IMR-90 (cell line): ENCODE data around the gene CFDP1. TPM values are rescaled to one million over a fixed set of nuclear protein-coding genes. Genes with fewer than 3 reads are reported as not detected.

ENCODE experiments used
- ATAC-seq: fragments of 200-7000 bp; cut with Tn5 transposase; 2 replicates; pipeline ENCODE4 v1.9.1; 2020; ENCODE audit warnings: low read depth, mild to moderate bottlenecking, moderate library complexity
- BruUV-seq: library from RNA; stranded (reverse); fragments of 400-500 nt; replicated peaks from 2 replicates; lab custom pipeline; 2021; lab: Mats Ljungman, UMichigan
- CTCF ChIA-PET: fragments of 300-600 bp; formaldehyde crosslinking; extraction: SDS; loops from one replicate; lab custom pipeline; 2021; ENCODE audit warnings: antibody characterized with exemption; lab: Yijun Ruan, JAX
- POLR2A ChIA-PET: fragments of 300-600 bp; sonication (Branson Sonifier 250); formaldehyde crosslinking; loops from one replicate; lab custom pipeline; 2022; ENCODE audit warnings: antibody characterized with exemption; ENCODE audit not compliant: unreplicated experiment; lab: Charles Lee
- DNase-seq: peaks from one replicate; pipeline ENCODE4 v3.0.0; 2013
- H2AFZ ChIP-seq: replicated peaks from 2 replicates; pipeline ENCODE3; 2013; ENCODE audit warnings: low read length, mild to moderate bottlenecking; ENCODE audit not compliant: poor library complexity
- H2AK5ac ChIP-seq: 2 replicates; pipeline ENCODE4 v1.6.1; 2013; ENCODE audit warnings: low read depth, low read length, inconsistent platforms
- H2AK9ac ChIP-seq: replicated peaks from 2 replicates; pipeline ENCODE3; 2013; ENCODE audit warnings: mild to moderate bottlenecking, low read depth, low read length, moderate library complexity; ENCODE audit not compliant: poor library complexity
- H2BK120ac ChIP-seq: 2 replicates; pipeline ENCODE4 v1.6.1; 2013; ENCODE audit warnings: low read depth, low read length, inconsistent platforms
- H2BK15ac ChIP-seq: 3 replicates; pipeline ENCODE4 v1.6.1; 2013; ENCODE audit warnings: low read depth, low read length, inconsistent platforms
- H2BK20ac ChIP-seq: 2 replicates; pipeline ENCODE4 v1.6.1; 2013; ENCODE audit warnings: low read depth, mild to moderate bottlenecking, inconsistent platforms, low read length, moderate library complexity
- H2BK5ac ChIP-seq: 2 replicates; pipeline ENCODE4 v1.6.1; 2013; ENCODE audit warnings: mild to moderate bottlenecking, low read depth, low read length, inconsistent platforms; ENCODE audit not compliant: poor library complexity, severe bottlenecking
- H3K14ac ChIP-seq: replicated peaks from 2 replicates; pipeline ENCODE4 v1.6.1; 2013; ENCODE audit warnings: low read depth, low read length, inconsistent platforms
- H3K18ac ChIP-seq: 2 replicates; pipeline ENCODE4 v1.6.1; 2013; ENCODE audit warnings: low read depth, low read length, control low read depth
- H3K23ac ChIP-seq: 2 replicates; pipeline ENCODE4 v1.6.1; 2013; ENCODE audit warnings: low read depth, low read length, inconsistent platforms
- H3K27ac ChIP-seq: 2 replicates; pipeline ENCODE4 v1.5.1; 2013; ENCODE audit warnings: mild to moderate bottlenecking, control low read depth, low read length; ENCODE audit not compliant: insufficient read depth
- H3K27me3 ChIP-seq: 2 replicates; pipeline ENCODE4 v1.6.1; 2013; ENCODE audit warnings: low read length; ENCODE audit not compliant: control insufficient read depth, insufficient read depth
- H3K36me3 ChIP-seq: 2 replicates; pipeline ENCODE4 v1.6.1; 2013; ENCODE audit warnings: low read length, mixed read lengths; ENCODE audit not compliant: control insufficient read depth, insufficient read depth
- H3K4ac ChIP-seq: 2 replicates; pipeline ENCODE4 v1.6.1; 2013; ENCODE audit warnings: low read depth, low read length, inconsistent platforms
- H3K4me1 ChIP-seq: 2 replicates; pipeline ENCODE4 v1.6.1; 2013; ENCODE audit warnings: low read length, mixed read lengths; ENCODE audit not compliant: control insufficient read depth, insufficient read depth
- H3K4me2 ChIP-seq: 2 replicates; pipeline ENCODE4 v1.6.1; 2013; ENCODE audit warnings: low read depth, mild to moderate bottlenecking, control low read depth, low read length, moderate library complexity
- H3K4me3 ChIP-seq: 2 replicates; pipeline ENCODE4 v1.5.1; 2013; ENCODE audit warnings: low read depth, mild to moderate bottlenecking, control low read depth, low read length, moderate library complexity; ENCODE audit not compliant: insufficient read depth
- H3K56ac ChIP-seq: 2 replicates; pipeline ENCODE4 v1.6.1; 2013; ENCODE audit warnings: low read length, inconsistent platforms; ENCODE audit not compliant: insufficient read depth; ENCODE audit errors: extremely low read depth
- H3K79me1 ChIP-seq, 2 experiments: 2 replicates each; pipeline ENCODE4 v1.6.1; 2013; ENCODE audit warnings: low read length in 2 of 2, inconsistent platforms in 1 of 2, low read depth in 1 of 2
- H3K9ac ChIP-seq: 2 replicates; pipeline ENCODE4 v1.6.1; 2013; ENCODE audit warnings: low read depth, low read length, control low read depth
- H3K9me1 ChIP-seq: 2 replicates; pipeline ENCODE4 v1.6.1; 2013; ENCODE audit warnings: low read length, inconsistent platforms; ENCODE audit not compliant: insufficient read depth
- H3K9me3 ChIP-seq: 2 replicates; pipeline ENCODE4 v1.6.1; 2013; ENCODE audit warnings: low read length; ENCODE audit not compliant: control insufficient read depth, insufficient read depth
- H4K20me1 ChIP-seq: 2 replicates; pipeline ENCODE4 v1.6.1; 2013; ENCODE audit warnings: low read length, inconsistent platforms; ENCODE audit not compliant: insufficient read depth
- H4K5ac ChIP-seq: 2 replicates; pipeline ENCODE4 v1.6.1; 2013; ENCODE audit warnings: mild to moderate bottlenecking, low read depth, low read length, control low read depth
- H4K8ac ChIP-seq, 2 experiments: 2 replicates each; pipeline ENCODE4 v1.6.1; 2013; ENCODE audit warnings: low read depth in 2 of 2, low read length in 2 of 2, control low read depth in 1 of 2, inconsistent platforms in 1 of 2
- H4K91ac ChIP-seq: 2 replicates; pipeline ENCODE4 v1.6.1; 2013; ENCODE audit warnings: low read depth, low read length, inconsistent platforms; ENCODE audit not compliant: insufficient read depth
- CEBPB ChIP-seq: IDR thresholded peaks from 2 replicates; pipeline ENCODE4 v1.6.1; 2012; ENCODE audit warnings: low read depth, low read length, improper control_type of control experiment
- CTCF ChIP-seq: conservative IDR thresholded peaks from 2 replicates; pipeline ENCODE4 v1.5.1; 2012; ENCODE audit warnings: mild to moderate bottlenecking, low read depth, low read length, improper control_type of control experiment
- FOS ChIP-seq: fragments of 150-350 bp; IDR thresholded peaks from 2 replicates; pipeline ENCODE4 v1.6.1; 2016; ENCODE audit warnings: low read depth, low read length
- MAFK ChIP-seq: IDR thresholded peaks from 2 replicates; pipeline ENCODE4 v1.6.1; 2012; ENCODE audit warnings: low read depth, low read length, improper control_type of control experiment
- MAZ ChIP-seq: IDR thresholded peaks from 2 replicates; pipeline ENCODE4 v1.6.1; 2012; ENCODE audit warnings: low read depth, mild to moderate bottlenecking, low read length, improper control_type of control experiment, moderate library complexity, borderline replicate concordance
- MXI1 ChIP-seq: IDR thresholded peaks from 2 replicates; pipeline ENCODE4 v1.6.1; 2012; ENCODE audit warnings: low read depth, mild to moderate bottlenecking, low read length, moderate library complexity, borderline replicate concordance
- NFE2L2 ChIP-seq: fragments of 150-350 bp; IDR thresholded peaks from 2 replicates; pipeline ENCODE4 v1.6.1; 2016; ENCODE audit warnings: low read depth, mild to moderate bottlenecking, low read length
- RAD21 ChIP-seq: IDR thresholded peaks from 2 replicates; pipeline ENCODE4 v1.6.1; 2012; ENCODE audit warnings: low read length, improper control_type of control experiment
- RCOR1 ChIP-seq: IDR thresholded peaks from 2 replicates; pipeline ENCODE4 v1.6.1; 2012; ENCODE audit warnings: mild to moderate bottlenecking, low read length, improper control_type of control experiment; ENCODE audit not compliant: insufficient replicate concordance
- RFX5 ChIP-seq: IDR thresholded peaks from 2 replicates; pipeline ENCODE4 v1.8.0; 2012; ENCODE audit warnings: low read depth, mild to moderate bottlenecking, low read length, moderate library complexity
- SMC3 ChIP-seq: fragments of 150-350 bp; IDR thresholded peaks from 2 replicates; pipeline ENCODE4 v1.6.1; 2016; ENCODE audit warnings: low read depth, mild to moderate bottlenecking, antibody characterized with exemption, low read length, moderate library complexity
- USF2 ChIP-seq: fragments of 150-350 bp; IDR thresholded peaks from 2 replicates; pipeline ENCODE4 v1.6.1; 2017; ENCODE audit warnings: mild to moderate bottlenecking, antibody characterized with exemption, low read length, low read depth
- WGBS, 2 experiments: methylation state at CpG; one replicate each; pipeline versions ENCODE4 v1.1.5 to v1.1.7; 2013; ENCODE audit warnings: missing lambda C conversion rate in 2 of 2; ENCODE audit not compliant: insufficient read length in 1 of 2; ENCODE audit errors: extremely low coverage in 2 of 2; 5-methylcytosine and 5-hydroxymethylcytosine counted together
- dilution Hi-C: fragments of 300-500 bp; cut with HindIII; formaldehyde crosslinking; loops from one replicate; pipeline ENCODE4 v1.14.3; 2018; ENCODE audit warnings: low sequenced_read_pairs; ENCODE audit not compliant: unreplicated experiment
- in situ Hi-C: fragments of 300-500 bp; cut with MboI; formaldehyde crosslinking; loops from 3 replicates; pipeline ENCODE4 v1.14.3; 2019; ENCODE audit warnings: low sequenced_read_pairs, inconsistent platforms, mixed read lengths
- intact Hi-C: fragments of 100-400 bp; cut with micrococcal nuclease; formaldehyde crosslinking; loops from 2 replicates; pipeline ENCODE4 v1.10.0; 2022
- polyA plus RNA-seq, 3 experiments: library from polyadenylated mRNA; depleted of rRNA; stranded (reverse); fragments of >200 nt; gene quantifications; 2 replicates each; pipeline ENCODE4 v1.2.3, GENCODE V29; 2012; ENCODE audit warnings: low replicate concordance in 1 of 3
- total RNA-seq: library from RNA; depleted of rRNA; stranded (reverse); fragments of >200 nt; gene quantifications from 2 replicates; pipeline ENCODE4 v1.2.3, GENCODE V29; 2012
- TF ChIP-seq, protein P1 (sequence below): fragments of 150-350 bp; IDR thresholded peaks from 2 replicates; pipeline ENCODE4 v1.6.1; 2016; ENCODE audit warnings: low read depth, mild to moderate bottlenecking, low read length, moderate library complexity, borderline replicate concordance

Gene CFDP1
- total and polyA plus RNA-seq, 2 of the 4 experiments (the other 2 are of a cell fraction), result 15.6 to 38.7 TPM

- TF ChIP-seq, protein P1, sequence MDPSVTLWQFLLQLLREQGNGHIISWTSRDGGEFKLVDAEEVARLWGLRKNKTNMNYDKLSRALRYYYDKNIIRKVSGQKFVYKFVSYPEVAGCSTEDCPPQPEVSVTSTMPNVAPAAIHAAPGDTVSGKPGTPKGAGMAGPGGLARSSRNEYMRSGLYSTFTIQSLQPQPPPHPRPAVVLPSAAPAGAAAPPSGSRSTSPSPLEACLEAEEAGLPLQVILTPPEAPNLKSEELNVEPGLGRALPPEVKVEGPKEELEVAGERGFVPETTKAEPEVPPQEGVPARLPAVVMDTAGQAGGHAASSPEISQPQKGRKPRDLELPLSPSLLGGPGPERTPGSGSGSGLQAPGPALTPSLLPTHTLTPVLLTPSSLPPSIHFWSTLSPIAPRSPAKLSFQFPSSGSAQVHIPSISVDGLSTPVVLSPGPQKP, result no peak
- no peak for TF ChIP-seq MXI1
- no peak for TF ChIP-seq RFX5
- TF ChIP-seq MAFK, result no peak
- TF ChIP-seq RCOR1, result no peak
- no peak for TF ChIP-seq MAZ
- TF ChIP-seq USF2, result no peak
- TF ChIP-seq FOS, result no peak
- TF ChIP-seq SMC3, result no peak
- TF ChIP-seq NFE2L2, result no peak
- no peak for TF ChIP-seq CEBPB
- TF ChIP-seq CTCF, result no peak
- TF ChIP-seq RAD21, result no peak
- H3K79me1 ChIP-seq, result no peaks in the 10 kb centered on the region; a peak in 1 of 4 replicates
- no peak overlapping the region for H3K23ac ChIP-seq
- no peak overlapping the region for H4K8ac ChIP-seq
- no peak overlapping the region for H4K91ac ChIP-seq
- no peak overlapping the region for H4K5ac ChIP-seq
- no peak overlapping the region for H2BK5ac ChIP-seq
- H3K9me1 ChIP-seq, result peaks cover 12% of the 10 kb centered on the region
- no peak overlapping the region for H2BK120ac ChIP-seq
- H4K20me1 ChIP-seq, result no peaks in the 10 kb centered on the region
- intact Hi-C loops (no loop called here), dilution Hi-C loops (no loop called here), in situ Hi-C loops (no loop called here)
- no peak overlapping the region for H2AK9ac ChIP-seq
- DNase-seq, result no peak
- no peak overlapping the region for H3K18ac ChIP-seq
- CTCF ChIA-PET, result no interaction called here
- no peak overlapping the region for H3K27ac ChIP-seq
- no peak for ATAC-seq
- no peaks in the 10 kb centered on the region for H3K9me3 ChIP-seq
- H3K36me3 ChIP-seq, result peaks cover 14% of the 10 kb centered on the region
- H3K4ac ChIP-seq, result no peak overlapping the region
- H3K4me1 ChIP-seq, result no peaks in the 10 kb centered on the region
- no peak overlapping the region for H3K56ac ChIP-seq
- H2BK15ac ChIP-seq, result no peak overlapping the region
- no peak overlapping the region for H2AK5ac ChIP-seq
- no peak overlapping the region for H3K9ac ChIP-seq
- H2AFZ ChIP-seq, result no peak overlapping the region
- no peaks in the 10 kb centered on the region for H3K27me3 ChIP-seq
- POLR2A ChIA-PET, result no interaction called here
- no peak overlapping the region for H3K4me3 ChIP-seq
- H3K14ac ChIP-seq, result no peak overlapping the region; the same call in 1 of the 2 replicates
- BruUV-seq, result no TSS peak
- H2BK20ac ChIP-seq, result no peak overlapping the region
- WGBS, 2 experiments, result 86% methylated on average over 1 of the region's 7 CpGs; no CpG with 5 or more reads in 1 of the 2 experiments
- H3K4me2 ChIP-seq, result no peak overlapping the region
Observed at GRCh38 chr16:75288181-75288580, 145.1 kb downstream of the CFDP1 start.
